ENCODE results near the gene SPSB4. TPM values are rescaled to one million over a fixed set of nuclear protein-coding genes. Genes with fewer than 3 reads are reported as not detected.
"Not testable (repeated sequence)": the region's sequence is repeated elsewhere in the genome, so short reads cannot be mapped to it uniquely, and the experiment has no call there.

The SPSB4 gene
- 0.15 TPM for polyA plus RNA-seq (2013, experiment 1 of 2; ENCODE audit: insufficient read length)
- 0.07 TPM for polyA plus RNA-seq (2013, experiment 2 of 2; ENCODE audit: insufficient read length)

GRCh38 chr3:141050576-141051442, at the start of gene SPSB4:
TSS of gene SPSB4 (plus strand) at chr3:141051347. CDS start at chr3:141066105, 14,758 bp downstream.
- DNase-seq = peak; percentile 59

- no peak for DNase-seq
These were observed 44.8 kb upstream of the SPSB4 start for GRCh38 chr3:141006344-141006743.

GRCh38 chr3:141009496-141009895, 41.7 kb upstream of the SPSB4 start:
- DNase-seq = no peak

DNA sequence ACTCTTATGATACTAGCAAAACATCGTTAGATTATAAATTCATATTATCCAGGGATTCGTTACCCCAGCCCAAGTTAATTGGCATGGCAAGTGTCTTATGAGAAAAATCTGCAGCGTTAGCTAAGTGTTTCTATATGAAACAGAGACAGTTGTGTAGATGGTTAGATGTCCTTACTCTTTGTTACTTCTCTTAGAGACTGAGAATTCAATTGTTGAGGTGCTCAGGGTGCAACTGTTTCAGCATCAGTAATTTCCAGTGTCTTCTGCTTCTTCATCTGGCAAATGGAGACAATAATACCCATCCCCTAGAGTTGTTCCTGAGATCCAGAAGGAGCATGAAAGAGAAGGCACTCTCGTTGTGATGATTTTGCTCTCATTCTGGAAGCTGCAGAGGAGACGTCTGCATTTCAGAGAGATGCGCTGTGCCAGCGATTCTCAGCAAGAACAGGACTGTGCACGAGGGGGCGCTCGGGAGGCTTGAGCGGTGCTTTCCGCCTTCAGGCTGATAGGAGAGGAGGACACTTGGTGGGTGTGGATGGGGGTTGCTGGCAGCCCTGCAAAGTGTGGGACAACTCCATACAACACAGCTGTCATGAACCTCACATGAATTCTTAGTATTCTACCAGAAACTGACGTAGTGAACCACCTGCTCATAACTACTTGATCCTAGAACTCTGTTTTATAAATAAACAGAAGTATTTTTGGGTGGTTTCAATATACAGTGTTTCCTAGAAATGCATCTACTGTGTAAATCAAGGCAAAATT, 39.7 kb upstream of the SPSB4 start:
- peak; percentile 43 for DNase-seq

DNA sequence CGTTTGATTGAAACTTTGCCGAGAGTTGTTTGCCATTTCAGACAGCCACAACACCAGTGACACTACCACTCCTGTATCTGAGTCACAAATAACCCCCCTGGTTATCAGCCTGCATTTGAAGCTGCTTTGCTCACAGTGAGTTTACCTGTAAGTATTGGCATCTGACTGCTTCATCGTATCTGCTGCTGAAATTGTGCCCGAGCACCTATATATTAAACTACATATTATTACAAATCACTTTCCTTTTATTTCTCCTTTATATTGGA, 39.2 kb upstream of the SPSB4 start:
- DNase-seq = no peak

- no peak for DNase-seq
These were observed 38.6 kb upstream of the SPSB4 start for GRCh38 chr3:141012571-141012970.

DNA sequence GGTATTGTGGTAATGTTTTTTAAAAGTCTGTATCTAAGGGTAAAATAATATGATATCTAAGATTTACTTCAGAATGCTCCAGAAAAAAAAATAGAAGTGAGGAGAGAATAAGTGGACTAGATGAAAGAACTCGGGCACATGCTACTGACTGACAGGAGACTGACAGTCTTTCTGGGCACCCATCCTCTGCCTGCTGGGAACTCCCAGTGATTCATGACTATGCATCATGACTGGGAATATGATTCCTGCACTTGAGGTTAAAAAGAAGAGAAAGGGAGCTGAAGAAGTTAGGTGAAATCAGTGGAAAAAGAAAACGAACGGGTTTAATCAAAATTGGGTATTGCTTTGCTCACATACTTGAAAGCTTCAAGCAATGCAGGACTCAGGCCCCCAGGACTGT, 35.7 kb upstream of the SPSB4 start:
- DNase-seq = no peak

- DNase-seq = not testable (repeated sequence)
These were observed 33.5 kb upstream of the SPSB4 start for GRCh38 chr3:141017366-141018322.

- DNase-seq = no peak
These were observed 31.9 kb upstream of the SPSB4 start for GRCh38 chr3:141019244-141019643.

- DNase-seq = no peak
These were observed 30.9 kb upstream of the SPSB4 start for GRCh38 chr3:141020143-141020830.

DNA sequence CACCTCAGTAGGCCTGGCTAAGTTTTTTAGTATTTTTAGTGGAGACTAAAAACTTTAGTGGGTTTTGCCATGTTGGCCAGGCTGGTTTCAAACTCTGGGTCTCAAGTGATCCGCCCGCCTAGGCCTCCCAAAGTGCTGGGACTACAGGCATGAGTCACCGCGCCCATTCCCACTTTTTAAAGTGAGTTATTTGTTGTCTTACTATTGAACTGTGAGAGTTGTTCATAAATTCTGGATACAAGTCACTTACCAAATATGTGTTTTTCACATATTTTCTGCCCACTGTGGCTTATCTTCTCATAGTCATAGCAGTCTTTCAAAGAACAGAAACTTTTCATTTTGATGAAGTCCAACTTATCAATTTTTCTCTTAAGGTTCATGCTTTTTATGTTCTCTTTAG, 29.9 kb upstream of the SPSB4 start:
- peak; percentile 53 for DNase-seq

DNA sequence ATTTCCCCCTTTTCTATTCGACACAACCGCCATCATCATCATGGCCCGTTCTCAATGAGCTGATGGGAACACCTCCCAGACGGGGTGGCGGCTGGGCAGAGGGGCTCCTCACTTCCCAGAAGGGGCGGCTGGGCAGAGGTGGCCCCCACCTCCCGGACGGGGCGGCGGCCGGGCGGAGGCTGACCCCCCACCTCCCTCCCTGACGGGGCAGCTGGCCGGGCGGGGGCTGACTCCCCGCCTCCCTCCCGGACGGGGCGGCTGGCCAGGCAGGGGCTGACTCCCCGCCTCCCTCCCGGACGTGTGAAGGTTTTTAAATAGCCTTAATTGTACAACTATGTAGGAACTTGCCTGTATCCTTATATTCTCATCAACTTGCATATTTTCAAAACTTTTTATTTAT, 20.9 kb upstream of the SPSB4 start:
- DNase-seq = no peak

DNA sequence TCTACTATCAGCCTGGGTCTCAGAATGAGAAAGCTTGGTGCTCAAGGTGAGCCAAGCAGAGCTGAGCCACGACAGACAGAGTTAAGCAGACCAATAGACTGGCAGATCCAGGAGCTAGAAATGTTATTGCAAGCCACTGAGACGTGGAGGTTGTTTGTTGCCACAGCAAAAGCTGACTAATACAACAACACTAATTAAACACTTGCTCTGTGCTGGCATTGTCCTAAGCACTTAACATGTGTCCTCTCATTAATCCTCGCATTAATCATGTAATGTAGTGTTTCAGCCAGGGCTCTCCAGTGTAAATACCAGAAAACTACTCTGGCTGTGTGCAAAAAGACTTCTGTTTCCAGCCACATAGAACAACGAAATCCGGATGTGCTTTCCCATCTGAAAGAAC, 11.6 kb upstream of the SPSB4 start:
- DNase-seq = no peak

GRCh38 chr3:141044695-141045641, 6.2 kb upstream of the SPSB4 start:
- no peak for DNase-seq

DNA sequence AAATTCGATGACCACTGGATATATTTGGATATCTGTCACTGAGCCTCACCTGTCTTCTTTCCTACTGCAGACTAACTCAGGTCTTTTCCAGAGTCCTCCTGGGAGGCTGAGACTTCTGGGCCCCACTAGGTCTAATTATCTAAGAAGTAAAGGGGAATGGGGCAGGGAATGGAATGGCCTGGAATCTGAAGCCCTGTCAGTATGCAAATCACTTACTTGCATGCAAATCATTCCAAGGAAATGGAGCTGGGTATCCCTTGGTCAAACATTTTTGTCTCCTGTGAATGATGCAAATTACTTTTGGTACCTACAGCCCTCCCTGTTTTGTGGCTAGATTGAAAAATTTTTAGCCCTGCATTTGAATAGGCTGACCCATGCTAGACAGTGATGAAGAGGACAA, 5.3 kb upstream of the SPSB4 start:
- no peak for DNase-seq

DNA sequence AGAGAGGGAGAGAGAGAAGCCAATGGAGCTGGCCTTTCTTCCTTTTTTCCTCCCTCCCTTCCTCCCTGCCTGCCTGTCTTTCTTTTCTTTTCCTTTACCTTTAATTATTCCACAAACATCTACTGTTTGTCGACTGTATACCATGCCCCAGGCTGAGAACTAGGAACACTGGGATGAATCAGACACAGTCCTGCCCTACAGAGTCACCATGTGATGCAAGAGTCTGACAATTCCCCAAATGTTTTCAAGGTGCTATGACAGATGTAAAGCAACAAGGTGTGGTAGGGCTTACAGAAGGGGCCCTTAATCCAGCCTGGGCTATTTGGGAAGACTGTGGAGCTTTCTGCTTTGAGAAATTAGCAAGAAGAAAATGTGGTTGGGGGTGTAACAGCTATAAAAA, 4.0 kb upstream of the SPSB4 start:
- DNase-seq = no peak

GRCh38 chr3:141049681-141050080, 1.5 kb upstream of the SPSB4 start:
- DNase-seq = no peak

DNA sequence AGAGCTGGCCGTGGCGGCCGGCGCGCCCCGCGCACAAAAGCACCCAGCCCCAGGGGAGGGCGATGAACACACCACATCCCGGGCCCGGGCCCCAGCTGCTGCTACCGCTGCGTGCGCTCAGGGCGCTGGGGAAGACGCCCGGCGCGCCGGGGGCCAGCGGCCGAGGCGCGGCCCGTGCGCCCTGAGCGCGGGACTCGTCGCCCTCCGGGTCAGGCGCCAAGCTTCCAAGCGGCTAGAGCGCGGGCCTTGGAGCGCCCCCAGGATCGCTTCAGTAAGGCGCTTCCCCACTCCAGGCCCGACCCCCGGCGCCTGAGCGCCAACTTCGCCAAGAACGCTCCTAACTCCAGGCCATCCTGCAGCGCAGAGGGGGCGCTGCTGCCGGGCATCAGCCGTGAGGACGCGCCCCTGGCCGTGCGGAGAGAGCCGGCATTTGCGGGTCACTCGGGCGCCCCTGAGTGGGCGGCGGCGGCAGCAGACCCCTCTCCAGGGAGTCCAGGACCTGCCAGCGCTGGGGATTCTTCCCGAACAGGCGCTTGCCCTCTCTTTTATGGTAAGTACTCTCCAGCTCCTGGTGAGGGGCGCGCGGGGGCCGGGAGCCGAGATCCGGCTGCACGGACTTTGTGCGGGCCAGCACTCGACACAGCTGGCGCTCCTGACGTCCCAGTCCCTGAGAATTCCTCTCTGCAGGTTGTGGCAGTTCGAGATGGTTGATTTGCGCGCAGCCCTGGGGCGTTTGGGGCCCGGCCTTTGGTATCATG, 475 bp downstream of the SPSB4 start:
- DNase-seq = no peak

DNA sequence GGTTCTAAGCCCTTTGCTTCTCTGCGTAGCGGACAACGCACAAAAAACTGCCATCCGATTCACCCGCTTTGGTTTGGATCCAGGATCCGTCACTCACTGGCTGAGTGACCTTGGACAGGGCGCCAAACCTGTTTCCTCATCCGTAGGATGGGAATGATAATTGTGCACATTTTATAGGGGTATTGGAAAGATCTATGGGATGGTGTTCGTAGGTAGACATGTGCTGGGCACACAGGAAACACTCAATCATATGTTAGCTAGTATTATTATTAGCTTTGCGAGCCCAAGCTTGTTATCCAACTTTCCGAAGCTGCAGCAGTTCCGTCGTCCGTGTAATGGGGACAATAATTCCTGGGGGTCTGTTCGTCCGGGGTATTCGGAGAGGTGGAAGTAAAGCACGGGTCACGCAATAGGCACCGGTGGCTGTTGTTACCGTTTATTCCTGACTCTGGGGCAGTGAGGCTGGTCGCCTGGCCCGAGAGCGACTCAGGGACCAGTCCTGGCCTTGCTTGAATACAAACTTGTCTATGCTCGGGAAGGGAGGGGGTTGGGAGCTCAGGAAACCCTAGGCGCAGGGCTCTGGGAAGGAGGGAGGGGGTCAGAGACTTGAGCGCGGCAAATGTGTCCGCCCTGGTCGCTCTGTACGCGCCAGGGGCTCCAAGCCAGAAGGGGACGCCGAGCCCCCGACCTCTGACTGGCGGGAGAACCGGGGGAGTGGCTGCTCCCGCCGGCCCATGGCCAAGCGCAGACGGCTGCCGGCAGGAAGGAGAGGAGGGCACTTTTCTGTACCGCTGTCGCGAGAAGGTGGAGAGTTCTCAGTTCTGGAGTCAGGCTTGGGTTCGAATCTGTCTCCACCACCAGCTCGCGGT, 1.3 kb downstream of the SPSB4 start:
- DNase-seq = no peak

Data from fibroblast of skin of abdomen (primary cell).